ENCODE measurements around the gene PADI2.

- TF ChIP-seq POLR2A (IDR thresholded peaks at IDR 0.05) (no peak), CTCF (IDR thresholded peaks at IDR 0.05) (no peak)
Observed at GRCh38 chr1:17030206-17030605, 89.0 kb downstream of the PADI2 start.

All from body of pancreas (tissue), 4 donors.